Panc1 (cell line): ENCODE data around the gene ZKSCAN3. TPM values are rescaled to one million over a fixed set of nuclear protein-coding genes. Genes with fewer than 3 reads are reported as not detected.
"Not testable (repeated sequence)": the region's sequence is repeated elsewhere in the genome, so short reads cannot be mapped to it uniquely, and the experiment has no call there.

Experiments used
- ATAC-seq: fragments of 200-7000 bp; cut with Tn5 transposase; 2 replicates; pipeline ENCODE4 v1.9.1; 2020; ENCODE audit warnings: mild to moderate bottlenecking, moderate library complexity
- BruUV-seq: library from RNA; stranded (reverse); fragments of 400-500 nt; replicated peaks from 2 replicates; lab custom pipeline; 2021; lab: Mats Ljungman, UMichigan
- CTCF ChIA-PET: fragments of 300-600 bp; sonication (Branson Sonifier 250); formaldehyde crosslinking; loops from one replicate; lab custom pipeline; 2022; ENCODE audit warnings: antibody characterized with exemption; lab: Charles Lee
- POLR2A ChIA-PET: fragments of 300-600 bp; sonication (Branson Sonifier 250); formaldehyde crosslinking; loops from one replicate; lab custom pipeline; 2022; ENCODE audit warnings: antibody characterized with exemption; lab: Charles Lee
- DNase-seq: peaks from one replicate; pipeline ENCODE4 v3.0.0-alpha.2; 2010; ENCODE audit warnings: low read depth, low spot score
- H3K27ac ChIP-seq: 2 replicates; pipeline ENCODE4 v1.5.1; 2011; ENCODE audit warnings: mild to moderate bottlenecking, low read length, inconsistent platforms
- H3K27me3 ChIP-seq: fragments of 200-500 bp; sonication (Bioruptor generic); 2 replicates; pipeline ENCODE4 v1.6.0; 2014; ENCODE audit warnings: low read length, inconsistent platforms; ENCODE audit not compliant: control insufficient read depth, insufficient read depth
- H3K36me3 ChIP-seq: fragments of 200-500 bp; sonication (Bioruptor generic); 2 replicates; pipeline ENCODE4 v1.5.1; 2014; ENCODE audit warnings: inconsistent platforms, mild to moderate bottlenecking, low read length, moderate library complexity; ENCODE audit not compliant: control insufficient read depth, insufficient read depth
- H3K4me1 ChIP-seq: 2 replicates; pipeline ENCODE4 v1.5.1; 2011; ENCODE audit warnings: inconsistent platforms, mild to moderate bottlenecking, low read length, moderate library complexity; ENCODE audit not compliant: control insufficient read depth, insufficient read depth
- H3K4me3 ChIP-seq, 2 experiments: 2 replicates each; pipeline ENCODE4 v1.5.1; 2011 to 2012; ENCODE audit warnings: low read depth in 2 of 2, low read length in 2 of 2, mild to moderate bottlenecking in 2 of 2, inconsistent platforms in 1 of 2, moderate library complexity in 1 of 2
- H3K9me3 ChIP-seq: fragments of 200-500 bp; sonication (Bioruptor generic); 2 replicates; pipeline ENCODE4 v1.5.1; 2014; ENCODE audit warnings: low read depth, mild to moderate bottlenecking, inconsistent platforms, low read length, moderate library complexity; ENCODE audit not compliant: control insufficient read depth, insufficient read depth
- POLR2AphosphoS5 ChIP-seq: IDR thresholded peaks from 2 replicates; pipeline ENCODE4 v1.6.1; 2012; ENCODE audit warnings: mild to moderate bottlenecking, low read depth, low read length, moderate library complexity
- SIN3A ChIP-seq: IDR thresholded peaks from 2 replicates; pipeline ENCODE4 v1.6.1; 2012; ENCODE audit warnings: low read depth, mild to moderate bottlenecking, low read length, moderate library complexity, borderline replicate concordance; ENCODE audit not compliant: insufficient read depth
- TCF7L2 ChIP-seq: IDR thresholded peaks from 2 replicates; pipeline ENCODE4 v1.6.1; 2011; ENCODE audit warnings: mild to moderate bottlenecking, low read depth, low read length, inconsistent platforms
- in situ Hi-C: cut with HindIII; loops from 2 replicates; pipeline ENCODE4 v1.10.0; 2016; ENCODE audit warnings: low sequenced_read_pairs, low pct_unique_long_range_greater_than_20kb
- intact Hi-C: fragments of 100-400 bp; cut with micrococcal nuclease; formaldehyde crosslinking; loops from one replicate; pipeline ENCODE4 v1.10.0; 2022; ENCODE audit not compliant: unreplicated experiment
- total RNA-seq: library from RNA; stranded (reverse); gene quantifications from one replicate; pipeline ENCODE4 v1.2.1, GENCODE V29; 2021; ENCODE audit not compliant: unreplicated experiment
- TF ChIP-seq, protein P1 (sequence below): fragments of 450-650 bp; IDR thresholded peaks from 2 replicates; pipeline ENCODE4 v1.5.1; 2017; ENCODE audit warnings: mild to moderate bottlenecking
- TF ChIP-seq, protein P2 (sequence below), 2 experiments: IDR thresholded peaks; 2 replicates each; pipeline ENCODE4 v1.6.1; 2011 to 2012; ENCODE audit warnings: low read depth in 2 of 2, control low read depth in 1 of 2, low read length in 1 of 2, mild to moderate bottlenecking in 1 of 2, moderate library complexity in 1 of 2; ENCODE audit not compliant: insufficient read depth in 1 of 2

The ZKSCAN3 gene
- total RNA-seq, 1 experiment from 2014 or later: 7.0 TPM

DNA sequence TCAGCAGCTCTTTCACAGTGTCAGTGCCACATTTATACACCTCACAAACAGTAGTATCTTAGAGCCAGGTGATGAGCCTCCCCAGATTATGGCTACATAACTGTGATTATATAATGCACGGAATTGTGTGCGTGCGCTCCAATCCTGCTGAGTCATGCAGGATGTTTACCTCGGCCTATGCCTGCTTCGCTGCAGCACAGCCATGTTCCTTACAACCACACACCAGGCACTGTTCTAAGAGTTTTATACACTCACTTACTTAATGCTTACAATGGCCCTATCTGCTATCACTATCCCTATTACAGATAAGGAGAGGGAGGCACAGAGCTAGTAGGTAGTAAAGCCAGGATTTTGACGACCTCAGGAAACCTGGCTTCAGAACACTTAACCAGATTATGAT lies 7.3 kb downstream of the ZKSCAN3 start:
- in situ Hi-C loops (no loop called here), intact Hi-C loops (loop anchor here (2.0 to 10.0 kb wide), 2 partner anchors 136 to 452 kb away; no protein-coding TSS in a partner anchor)
- ATAC-seq (no peak), DNase-seq (no peak)
- Histone ChIP-seq H3K4me3 (no peak overlapping the region; a peak in 1 of 4 replicates), H3K9me3 (no peaks in the 10 kb centered on the region), H3K4me1 (peaks cover 40% of the 10 kb centered on the region), H3K27ac (peak overlapping the region; percentile 97), H3K27me3 (no peaks in the 10 kb centered on the region), H3K36me3 (no peaks in the 10 kb centered on the region)
- BruUV-seq: no TSS peak
- ChIA-PET CTCF (interaction anchor here (1.5 to 1.6 kb wide), 2 partner anchors 21 to 27 kb away, joined by 3 to 8 read pairs; no protein-coding TSS in a partner anchor), POLR2A (no interaction called here)
- TF ChIP-seq POLR2AphosphoS5 (0 out of 2 replicates have a peak, but pooled peaks have one; percentile 5), SIN3A (no peak)
- TF ChIP-seq, protein P1, sequence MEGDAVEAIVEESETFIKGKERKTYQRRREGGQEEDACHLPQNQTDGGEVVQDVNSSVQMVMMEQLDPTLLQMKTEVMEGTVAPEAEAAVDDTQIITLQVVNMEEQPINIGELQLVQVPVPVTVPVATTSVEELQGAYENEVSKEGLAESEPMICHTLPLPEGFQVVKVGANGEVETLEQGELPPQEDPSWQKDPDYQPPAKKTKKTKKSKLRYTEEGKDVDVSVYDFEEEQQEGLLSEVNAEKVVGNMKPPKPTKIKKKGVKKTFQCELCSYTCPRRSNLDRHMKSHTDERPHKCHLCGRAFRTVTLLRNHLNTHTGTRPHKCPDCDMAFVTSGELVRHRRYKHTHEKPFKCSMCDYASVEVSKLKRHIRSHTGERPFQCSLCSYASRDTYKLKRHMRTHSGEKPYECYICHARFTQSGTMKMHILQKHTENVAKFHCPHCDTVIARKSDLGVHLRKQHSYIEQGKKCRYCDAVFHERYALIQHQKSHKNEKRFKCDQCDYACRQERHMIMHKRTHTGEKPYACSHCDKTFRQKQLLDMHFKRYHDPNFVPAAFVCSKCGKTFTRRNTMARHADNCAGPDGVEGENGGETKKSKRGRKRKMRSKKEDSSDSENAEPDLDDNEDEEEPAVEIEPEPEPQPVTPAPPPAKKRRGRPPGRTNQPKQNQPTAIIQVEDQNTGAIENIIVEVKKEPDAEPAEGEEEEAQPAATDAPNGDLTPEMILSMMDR: no peak

DNA sequence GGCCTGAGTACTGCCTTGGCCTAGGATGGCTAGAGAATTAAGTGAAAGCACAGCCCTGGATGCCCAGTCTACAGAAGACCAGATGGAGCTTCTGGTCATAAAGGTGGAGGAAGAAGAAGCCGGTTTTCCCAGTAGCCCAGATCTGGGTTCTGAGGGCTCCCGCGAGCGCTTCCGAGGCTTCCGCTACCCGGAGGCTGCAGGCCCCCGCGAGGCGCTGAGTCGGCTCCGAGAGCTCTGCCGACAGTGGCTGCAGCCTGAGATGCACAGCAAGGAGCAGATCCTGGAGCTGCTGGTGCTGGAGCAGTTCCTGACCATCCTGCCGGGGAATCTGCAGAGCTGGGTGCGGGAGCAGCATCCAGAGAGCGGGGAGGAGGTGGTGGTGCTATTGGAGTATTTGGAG lies 9.8 kb downstream of the ZKSCAN3 start:
- CTCF ChIA-PET, ATAC-seq, H3K36me3 ChIP-seq, BruUV-seq, H3K27ac ChIP-seq, in situ Hi-C loops, H3K4me3 ChIP-seq, DNase-seq, H3K9me3 ChIP-seq, H3K27me3 ChIP-seq: not testable (repeated sequence)
- peaks cover 24% of the 10 kb centered on the region for H3K4me1 ChIP-seq
- POLR2A ChIA-PET: interaction anchor here (0.6 to 0.9 kb wide), 2 partner anchors 13 to 18 kb away, joined by 11 to 19 read pairs; no protein-coding TSS in a partner anchor
- intact Hi-C loops: loop anchor here (10.0 kb wide), 1 partner anchor 455 kb away; no protein-coding TSS in a partner anchor

DNA sequence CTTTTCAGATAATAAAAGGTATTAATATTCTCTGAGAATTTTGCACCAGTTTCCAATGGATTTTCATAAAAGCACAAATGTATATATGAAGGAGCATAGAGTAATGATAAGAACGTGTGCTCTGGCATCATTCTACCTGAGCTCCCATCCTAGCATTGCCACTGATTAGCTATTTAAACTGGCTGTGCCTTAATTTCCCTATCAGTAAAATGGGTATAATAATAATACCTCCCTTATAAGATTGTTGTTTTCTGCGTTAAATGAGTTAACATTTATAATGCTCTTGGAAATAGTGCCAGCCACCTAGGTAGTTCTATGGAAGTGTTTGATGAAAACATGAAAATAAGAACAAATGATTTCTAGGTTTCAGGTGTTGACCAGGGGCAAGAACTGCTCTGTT lies 11.2 kb downstream of the ZKSCAN3 start:
- intact Hi-C loops (no loop called here), in situ Hi-C loops (no loop called here)
- Histone ChIP-seq H3K9me3 (no peaks in the 10 kb centered on the region), H3K36me3 (peaks cover 3% of the 10 kb centered on the region; the same call in 1 of the 2 replicates), H3K27ac (no peak overlapping the region), H3K27me3 (no peaks in the 10 kb centered on the region), H3K4me3 (no peak overlapping the region), H3K4me1 (peaks cover 13% of the 10 kb centered on the region)
- DNase-seq (no peak), ATAC-seq (no peak)
- ChIA-PET POLR2A (no interaction called here), CTCF (no interaction called here)
- BruUV-seq: no TSS peak
- TF ChIP-seq TCF7L2 (no peak), POLR2AphosphoS5 (no peak), SIN3A (no peak)
- TF ChIP-seq, protein P2, sequence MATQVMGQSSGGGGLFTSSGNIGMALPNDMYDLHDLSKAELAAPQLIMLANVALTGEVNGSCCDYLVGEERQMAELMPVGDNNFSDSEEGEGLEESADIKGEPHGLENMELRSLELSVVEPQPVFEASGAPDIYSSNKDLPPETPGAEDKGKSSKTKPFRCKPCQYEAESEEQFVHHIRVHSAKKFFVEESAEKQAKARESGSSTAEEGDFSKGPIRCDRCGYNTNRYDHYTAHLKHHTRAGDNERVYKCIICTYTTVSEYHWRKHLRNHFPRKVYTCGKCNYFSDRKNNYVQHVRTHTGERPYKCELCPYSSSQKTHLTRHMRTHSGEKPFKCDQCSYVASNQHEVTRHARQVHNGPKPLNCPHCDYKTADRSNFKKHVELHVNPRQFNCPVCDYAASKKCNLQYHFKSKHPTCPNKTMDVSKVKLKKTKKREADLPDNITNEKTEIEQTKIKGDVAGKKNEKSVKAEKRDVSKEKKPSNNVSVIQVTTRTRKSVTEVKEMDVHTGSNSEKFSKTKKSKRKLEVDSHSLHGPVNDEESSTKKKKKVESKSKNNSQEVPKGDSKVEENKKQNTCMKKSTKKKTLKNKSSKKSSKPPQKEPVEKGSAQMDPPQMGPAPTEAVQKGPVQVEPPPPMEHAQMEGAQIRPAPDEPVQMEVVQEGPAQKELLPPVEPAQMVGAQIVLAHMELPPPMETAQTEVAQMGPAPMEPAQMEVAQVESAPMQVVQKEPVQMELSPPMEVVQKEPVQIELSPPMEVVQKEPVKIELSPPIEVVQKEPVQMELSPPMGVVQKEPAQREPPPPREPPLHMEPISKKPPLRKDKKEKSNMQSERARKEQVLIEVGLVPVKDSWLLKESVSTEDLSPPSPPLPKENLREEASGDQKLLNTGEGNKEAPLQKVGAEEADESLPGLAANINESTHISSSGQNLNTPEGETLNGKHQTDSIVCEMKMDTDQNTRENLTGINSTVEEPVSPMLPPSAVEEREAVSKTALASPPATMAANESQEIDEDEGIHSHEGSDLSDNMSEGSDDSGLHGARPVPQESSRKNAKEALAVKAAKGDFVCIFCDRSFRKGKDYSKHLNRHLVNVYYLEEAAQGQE (IDR thresholded peaks at IDR 0.05; ENCODE audit: insufficient read depth in 1 of 2, low read depth in 2 of 2, low read length in 1 of 2): no peak
- TF ChIP-seq, protein P1: no peak

DNA sequence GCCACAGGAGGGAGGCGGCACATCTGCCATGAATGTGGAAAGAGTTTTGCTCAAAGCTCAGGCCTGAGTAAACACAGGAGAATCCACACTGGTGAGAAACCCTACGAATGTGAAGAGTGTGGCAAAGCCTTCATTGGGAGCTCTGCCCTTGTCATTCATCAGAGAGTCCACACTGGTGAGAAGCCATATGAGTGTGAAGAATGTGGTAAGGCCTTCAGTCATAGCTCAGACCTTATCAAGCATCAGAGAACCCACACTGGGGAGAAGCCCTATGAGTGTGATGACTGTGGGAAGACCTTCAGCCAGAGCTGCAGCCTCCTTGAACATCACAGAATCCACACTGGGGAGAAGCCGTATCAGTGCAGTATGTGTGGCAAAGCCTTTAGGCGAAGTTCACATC lies 15.8 kb downstream of the ZKSCAN3 start:
- H3K27me3 ChIP-seq, POLR2A ChIA-PET, H3K9me3 ChIP-seq, H3K4me1 ChIP-seq, H3K36me3 ChIP-seq, intact Hi-C loops, H3K27ac ChIP-seq, BruUV-seq, in situ Hi-C loops, ATAC-seq, H3K4me3 ChIP-seq, CTCF ChIA-PET, DNase-seq: not testable (repeated sequence)
